K562 treated with DMSO at 1 percent for 4 hours (cell line): ENCODE results near the gene TAF10. TPM values are rescaled to one million over a fixed set of nuclear protein-coding genes. Genes with fewer than 3 reads are reported as not detected.

Source experiments
- total RNA-seq: library from RNA; unstranded; fragments of 300-600 nt; gene quantifications from 2 replicates; pipeline ENCODE4 v1.2.3, GENCODE V29; 2022; ENCODE audit not compliant: insufficient read depth

TAF10 gene
- total RNA-seq = 81.9 and 99.0 TPM in 2 replicates

GRCh38 chr11:6612213-6613041 lies at the start of gene TAF10:
Gene TAF10 (minus strand): TSS chr11:6612216. CDS start chr11:6612189, 27 bp downstream.

GRCh38 chr11:6655790-6656583 lies 44.0 kb upstream of the TAF10 start, which contains the start of gene DCHS1:
Gene DCHS1 (minus strand): TSS chr11:6655809. CDS start chr11:6641613, 14,196 bp downstream.

GRCh38 chr11:6619004-6619745 lies 7.2 kb upstream of the TAF10 start, which contains the start of gene TPP1:
Gene TPP1 (minus strand): TSS chr11:6619422. CDS start chr11:6619400, 22 bp downstream.

GRCh38 chr11:6603287-6604080 lies 8.5 kb downstream of the TAF10 start, which contains the start of the genes ILK and RRP8:
Gene ILK (plus strand): TSS chr11:6603774. CDS start chr11:6604272, 498 bp downstream.
Gene RRP8 (minus strand): TSS chr11:6603616. CDS start chr11:6603502, 114 bp downstream.

Other genes starting within 250 kb of the TAF10 start
- gene SMPD1, start 221.7 kb downstream of the TAF10 start, total RNA-seq = 28.6 and 35.2 TPM in 2 replicates
- 1.3 and 1.5 TPM in 2 replicates for gene APBB1, start 193.1 kb downstream of the TAF10 start, total RNA-seq
- gene HPX, start 171.2 kb downstream of the TAF10 start, total RNA-seq = 1.7 and 3.1 TPM in 2 replicates
- gene TRIM3, start 138.3 kb downstream of the TAF10 start, total RNA-seq = 6.6 and 9.5 TPM in 2 replicates
- 37.9 and 40.8 TPM in 2 replicates for gene ARFIP2, start 130.9 kb downstream of the TAF10 start, total RNA-seq
- 14.6 and 18.5 TPM in 2 replicates for gene TIMM10B, start 130.7 kb downstream of the TAF10 start, total RNA-seq
- gene DNHD1, start 114.9 kb downstream of the TAF10 start, total RNA-seq = 7.1 and 11.1 TPM in 2 replicates
- gene RRP8, start 8.6 kb downstream of the TAF10 start, total RNA-seq = 10.7 and 15.2 TPM in 2 replicates
- gene ILK, start 8.4 kb downstream of the TAF10 start, total RNA-seq = 108 and 115 TPM in 2 replicates
- gene TPP1, start 7.2 kb upstream of the TAF10 start, total RNA-seq = 122 and 151 TPM in 2 replicates
- gene DCHS1, start 43.6 kb upstream of the TAF10 start, total RNA-seq = 0.23 and 0.38 TPM in 2 replicates
- 35.8 and 45.4 TPM in 2 replicates for gene MRPL17, start 71.1 kb upstream of the TAF10 start, total RNA-seq
- 0.49 TPM in 1 of 2 replicates, not detected in the other for gene OR2AG2, start 159.8 kb upstream of the TAF10 start, total RNA-seq
- not detected in 2 replicates for gene OR2AG1, start 170.8 kb upstream of the TAF10 start, total RNA-seq
- gene OR6A2, start 187.5 kb upstream of the TAF10 start, total RNA-seq = not detected in 2 replicates
- not detected in 2 replicates for gene OR10A5, start 233.5 kb upstream of the TAF10 start, total RNA-seq